Hepatocyte (in vitro differentiated cells): ENCODE measurements around the gene OR1J2. TPM values are rescaled to one million over a fixed set of nuclear protein-coding genes. Genes with fewer than 3 reads are reported as not detected.

ENCODE experiments used
- DNase-seq: peaks from one replicate; pipeline ENCODE4 v3.0.0-alpha.2; 2016; ENCODE audit warnings: low spot score
- H2AFZ ChIP-seq: fragments of 200-600 bp; sonication (generic); 2 replicates; pipeline ENCODE4 v1.6.0; 2016; ENCODE audit warnings: antibody characterized with exemption, mild to moderate bottlenecking
- H3K27ac ChIP-seq: fragments of 200-600 bp; sonication (generic); 2 replicates; pipeline ENCODE4 v1.5.1; 2016; ENCODE audit warnings: mild to moderate bottlenecking
- H3K27me3 ChIP-seq: fragments of 200-600 bp; sonication (generic); 2 replicates; pipeline ENCODE4 v1.6.1; 2016
- H3K36me3 ChIP-seq: fragments of 200-600 bp; sonication (generic); replicated peaks from 2 replicates; pipeline ENCODE4 v1.5.1; 2016; ENCODE audit warnings: low read depth; ENCODE audit not compliant: insufficient read depth
- H3K4me1 ChIP-seq: fragments of 200-600 bp; sonication (generic); 2 replicates; pipeline ENCODE4 v1.5.1; 2016; ENCODE audit warnings: mild to moderate bottlenecking, moderate library complexity; ENCODE audit not compliant: insufficient read depth
- H3K4me2 ChIP-seq: fragments of 200-600 bp; sonication (generic); 2 replicates; pipeline ENCODE4 v1.6.0; 2016
- H3K4me3 ChIP-seq: fragments of 200-600 bp; sonication (generic); 2 replicates; pipeline ENCODE4 v1.5.1; 2016; ENCODE audit warnings: mild to moderate bottlenecking
- H3K79me2 ChIP-seq: fragments of 200-600 bp; sonication (generic); 2 replicates; pipeline ENCODE4 v1.6.0; 2017; ENCODE audit warnings: mild to moderate bottlenecking
- H3K9me2 ChIP-seq: fragments of 200-600 bp; sonication (generic); replicated peaks from 2 replicates; pipeline ENCODE4 v1.6.0; 2017; ENCODE audit warnings: mild to moderate bottlenecking; ENCODE audit not compliant: insufficient read depth
- H3K9me3 ChIP-seq: fragments of 200-600 bp; sonication (generic); 2 replicates; pipeline ENCODE4 v1.5.1; 2016; ENCODE audit warnings: low read depth, mild to moderate bottlenecking
- H4K20me1 ChIP-seq: fragments of 200-600 bp; sonication (generic); 2 replicates; pipeline ENCODE4 v1.6.0; 2016; ENCODE audit warnings: mild to moderate bottlenecking; ENCODE audit not compliant: insufficient read depth, poor library complexity, severe bottlenecking
- CTCF ChIP-seq: fragments of 200-600 bp; sonication (generic); IDR thresholded peaks from 2 replicates; pipeline ENCODE4 v1.5.1; 2016; ENCODE audit warnings: antibody characterized with exemption, mild to moderate bottlenecking; ENCODE audit not compliant: poor library complexity
- EZH2 ChIP-seq: fragments of 200-600 bp; sonication (generic); IDR thresholded peaks from 2 replicates; pipeline ENCODE4 v1.6.1; 2016; ENCODE audit warnings: antibody characterized with exemption, mild to moderate bottlenecking, borderline replicate concordance
- EZH2phosphoT487 ChIP-seq: fragments of 200-600 bp; sonication (generic); IDR thresholded peaks from one replicate; pipeline ENCODE4 v1.6.1; 2018; ENCODE audit warnings: antibody characterized with exemption, mild to moderate bottlenecking, low read depth, moderate library complexity; ENCODE audit not compliant: unreplicated experiment, severe bottlenecking
- WGBS: methylation state at CpG from one replicate; pipeline ENCODE4 v1.1.6; 2016; ENCODE audit warnings: low lambda C conversion rate; ENCODE audit errors: missing lambda C conversion rate; 5-methylcytosine and 5-hydroxymethylcytosine counted together
- polyA plus RNA-seq: library from polyadenylated mRNA; unstranded; fragments of >200 nt; fragmentation: Nextera tagmentation; extraction: Ambion mirVana; gene quantifications from 2 replicates; pipeline ENCODE4 v1.2.1, GENCODE V29; 2016
- total RNA-seq: library from RNA; depleted of rRNA; stranded (reverse); fragments of >200 nt; gene quantifications from 2 replicates; pipeline ENCODE4 v1.2.3, GENCODE V29; 2014

The OR1J2 gene
- total and polyA plus RNA-seq, 2 experiments from 2014 or later, result not detected

- H4K20me1 ChIP-seq, result no peaks in the 10 kb centered on the region
- no peak overlapping the region for H3K27ac ChIP-seq
- no peaks in the 10 kb centered on the region for H3K36me3 ChIP-seq
- H3K79me2 ChIP-seq, result no peaks in the 10 kb centered on the region
- H3K27me3 ChIP-seq, result no peaks in the 10 kb centered on the region
- H3K9me3 ChIP-seq, result no peaks in the 10 kb centered on the region
- 41% methylated on average over 2 of the region's 2 CpGs for WGBS
- DNase-seq, result no peak
- no peak overlapping the region for H3K4me2 ChIP-seq
- no peak overlapping the region for H2AFZ ChIP-seq
- H3K9me2 ChIP-seq, result no peaks in the 10 kb centered on the region
- no peak for TF ChIP-seq EZH2
- no peak for TF ChIP-seq CTCF
- TF ChIP-seq EZH2phosphoT487, result no peak
- H3K4me3 ChIP-seq, result no peak overlapping the region
- no peaks in the 10 kb centered on the region for H3K4me1 ChIP-seq
These were observed 3.6 kb upstream of the OR1J2 start for GRCh38 chr9:122506964-122507363.

GRCh38 chr9:122518226-122518625 is 7.6 kb downstream of the OR1J2 start:
- Histone ChIP-seq H3K4me3 (no peak overlapping the region), H3K27me3 (no peaks in the 10 kb centered on the region), H3K4me1 (no peaks in the 10 kb centered on the region), H3K4me2 (no peak overlapping the region), H3K9me3 (no peaks in the 10 kb centered on the region), H3K79me2 (no peaks in the 10 kb centered on the region), H3K36me3 (no peaks in the 10 kb centered on the region), H3K27ac (no peak overlapping the region), H4K20me1 (no peaks in the 10 kb centered on the region), H3K9me2 (no peaks in the 10 kb centered on the region), H2AFZ (no peak overlapping the region)
- WGBS, result 37% methylated on average over 2 of the region's 2 CpGs
- DNase-seq, result no peak
- no peak for TF ChIP-seq CTCF

- H3K9me2 ChIP-seq, result no peaks in the 10 kb centered on the region
- DNase-seq, result no peak
- no peak within 1 kb of the TSS for H3K27ac ChIP-seq
- no peaks in the 10 kb centered on the region for H3K36me3 ChIP-seq
- no peaks in the 10 kb centered on the region for H3K27me3 ChIP-seq
- H3K4me2 ChIP-seq, result no peak within 1 kb of the TSS
- H3K4me3 ChIP-seq, result no peak within 1 kb of the TSS
- 68% methylated on average over 4 of the region's 4 CpGs for WGBS
- no peaks in the 10 kb centered on the region for H3K79me2 ChIP-seq
- no peak for TF ChIP-seq CTCF
- no peak for TF ChIP-seq EZH2phosphoT487
- no peak for TF ChIP-seq EZH2
- no peaks in the 10 kb centered on the region for H4K20me1 ChIP-seq
- no peaks in the 10 kb centered on the region for H3K4me1 ChIP-seq
- no peaks in the 10 kb centered on the region for H3K9me3 ChIP-seq
- H2AFZ ChIP-seq, result no peak within 1 kb of the TSS
These were observed 8.2 kb downstream of the OR1J2 start, which contains the start of gene OR1J4 for GRCh38 chr9:122518841-122519240. OR1J4 (plus strand) TSS chr9:122519141; CDS start chr9:122519141, 0 bp downstream.

GRCh38 chr9:122519376-122519775 is 8.8 kb downstream of the OR1J2 start:
- Histone ChIP-seq H3K4me2 (no peak overlapping the region), H3K27ac (no peak overlapping the region), H3K4me3 (no peak overlapping the region), H2AFZ (no peak overlapping the region), H3K9me3 (no peaks in the 10 kb centered on the region), H3K9me2 (no peaks in the 10 kb centered on the region), H3K4me1 (no peaks in the 10 kb centered on the region), H3K79me2 (no peaks in the 10 kb centered on the region), H3K36me3 (no peaks in the 10 kb centered on the region), H4K20me1 (no peaks in the 10 kb centered on the region), H3K27me3 (no peaks in the 10 kb centered on the region)
- DNase-seq, result no peak
- 91% methylated on average over 3 of the region's 3 CpGs for WGBS
- no peak for TF ChIP-seq CTCF
- no peak for TF ChIP-seq EZH2
- TF ChIP-seq EZH2phosphoT487, result no peak
